Endothelial cell of umbilical vein (primary cell): ENCODE measurements around the gene PRR3. TPM values are rescaled to one million over a fixed set of nuclear protein-coding genes. Genes with fewer than 3 reads are reported as not detected.
"Not testable (repeated sequence)": the region's sequence is repeated elsewhere in the genome, so short reads cannot be mapped to it uniquely, and the experiment has no call there.

Experiments
- BruUV-seq: library from RNA; stranded (reverse); fragments of 400-500 nt; replicated peaks from 2 replicates; lab custom pipeline; 2021; lab: Mats Ljungman, UMichigan
- CTCF ChIA-PET: fragments of 300-600, 350-600 bp; sonication (Branson Sonifier 250); formaldehyde crosslinking; loops from one replicate; lab custom pipeline; 2021; ENCODE audit warnings: antibody characterized with exemption, inconsistent platforms; lab: Charles Lee
- POLR2A ChIA-PET: fragments of 300-600, 350-600 bp; sonication (Branson Sonifier 250); formaldehyde crosslinking; loops from one replicate; lab custom pipeline; 2021; ENCODE audit warnings: antibody characterized with exemption, inconsistent platforms; lab: Charles Lee
- DNase-seq: peaks from one replicate; pipeline ENCODE4 v3.0.0-alpha.2; 2011; ENCODE audit warnings: low read depth, low spot score
- FAIRE-seq: peaks from 2 replicates; lab custom pipeline; 2011; peaks lifted over from hg19 to GRCh38; lab: Jason Lieb, UNC
- H2AFZ ChIP-seq: 2 replicates; pipeline ENCODE4 v1.6.0; 2012; ENCODE audit warnings: low read depth, low read length, control low read depth, inconsistent platforms
- H3K27ac ChIP-seq: 2 replicates; pipeline ENCODE4 v1.5.1; 2011; ENCODE audit warnings: low read depth, mild to moderate bottlenecking, control low read depth, low read length, moderate library complexity; ENCODE audit not compliant: insufficient read depth
- H3K27me3 ChIP-seq, 2 experiments: 2 replicates each; pipeline versions ENCODE4 v1.6.0 to v1.6.1; 2011; ENCODE audit warnings: low read length in 2 of 2, mixed read lengths in 1 of 2; ENCODE audit not compliant: control insufficient read depth in 2 of 2, insufficient read depth in 2 of 2
- H3K36me3 ChIP-seq, 2 experiments: 2 replicates in 1 of 2; 3 replicates in 1 of 2; pipeline ENCODE4 v1.5.1; 2011; ENCODE audit warnings: low read length in 2 of 2, mild to moderate bottlenecking in 1 of 2, moderate library complexity in 1 of 2; ENCODE audit not compliant: control insufficient read depth in 2 of 2, insufficient read depth in 2 of 2; ENCODE audit errors: extremely low read depth in 1 of 2
- H3K4me1 ChIP-seq: 3 replicates; pipeline ENCODE4 v1.5.1; 2011; ENCODE audit warnings: mild to moderate bottlenecking, low read length; ENCODE audit not compliant: control insufficient read depth, insufficient read depth; ENCODE audit errors: extremely low read depth
- H3K4me2 ChIP-seq: 2 replicates; pipeline ENCODE4 v1.6.1; 2011; ENCODE audit warnings: low read length, control low read depth, mixed read lengths; ENCODE audit not compliant: insufficient read depth
- H3K4me3 ChIP-seq, 3 experiments: fragments of 200-600 bp in 1 of 3; sonication (generic), shearing (Covaris generic) in 1 of 3; replicated peaks in 1 of 3; 2 replicates each; pipeline ENCODE4 v1.5.1; 2011 to 2016; ENCODE audit warnings: control low read depth in 3 of 3, low read length in 3 of 3, mild to moderate bottlenecking in 2 of 3, inconsistent platforms in 1 of 3, low read depth in 1 of 3, moderate library complexity in 1 of 3; ENCODE audit not compliant: insufficient read depth in 1 of 3
- H3K79me2 ChIP-seq: 2 replicates; pipeline ENCODE4 v1.6.0; 2012; ENCODE audit warnings: low read length, inconsistent platforms; ENCODE audit not compliant: control insufficient read depth, insufficient read depth
- H3K9ac ChIP-seq: replicated peaks from 2 replicates; pipeline ENCODE3; 2011; ENCODE audit warnings: low read length, control low read depth; ENCODE audit not compliant: insufficient read depth; ENCODE audit errors: extremely low read depth
- H3K9me1 ChIP-seq: replicated peaks from 3 replicates; pipeline ENCODE4 v1.6.0; 2011; ENCODE audit warnings: mild to moderate bottlenecking, low read length; ENCODE audit not compliant: control insufficient read depth, insufficient read depth; ENCODE audit errors: extremely low read depth
- H3K9me3 ChIP-seq: replicated peaks from 2 replicates; pipeline ENCODE4 v1.5.1; 2012; ENCODE audit warnings: low read length, inconsistent platforms; ENCODE audit not compliant: control insufficient read depth, insufficient read depth
- H4K20me1 ChIP-seq: replicated peaks from 2 replicates; pipeline ENCODE3; 2011; ENCODE audit warnings: mild to moderate bottlenecking, low read length; ENCODE audit not compliant: control insufficient read depth, insufficient read depth; ENCODE audit errors: extremely low read depth
- CTCF ChIP-seq, 2 donors: IDR thresholded peaks; 1 replicate in 1 of 2; 2 replicates in 1 of 2; pipeline ENCODE4 v1.5.1; 2011; ENCODE audit warnings: low read length in 2 of 2, mild to moderate bottlenecking in 2 of 2, moderate library complexity in 2 of 2, control low read depth in 1 of 2, inconsistent platforms in 1 of 2, low read depth in 1 of 2; ENCODE audit not compliant: insufficient read depth in 1 of 2; ENCODE audit errors: extremely low read depth in 1 of 2
- dilution Hi-C: fragments of 300-500 bp; cut with MboI; formaldehyde crosslinking; loops from one replicate; pipeline ENCODE4 v1.15.0; 2019; ENCODE audit warnings: low sequenced_read_pairs; ENCODE audit not compliant: extremely low pct_ligation_motif_present
- intact Hi-C: fragments of 100-400 bp; cut with micrococcal nuclease; formaldehyde crosslinking; loops from one replicate; pipeline ENCODE4 v1.10.0; 2022
- polyA plus RNA-seq, 4 experiments: library from polyadenylated mRNA; depleted of rRNA in 3 of 4; stranded (reverse) in 3 of 4; unstranded in 1 of 4; fragments of >200 nt; gene quantifications; 2 replicates each; pipeline versions ENCODE4 v1.2.1 to v1.2.3, GENCODE V29; 2011 to 2012; ENCODE audit warnings: missing spikeins in 1 of 4
- total RNA-seq: library from RNA; stranded (reverse); gene quantifications from 2 replicates; pipeline ENCODE4 v1.2.3, GENCODE V29; 2021

Gene PRR3
- total and polyA plus RNA-seq, 2 donors (not counting 3 experiments of a cell fraction or from before 2014, with no cell fraction given) = 10.6 to 22.3 TPM

- H4K20me1 ChIP-seq, H3K4me2 ChIP-seq, H3K27ac ChIP-seq, H3K9me1 ChIP-seq, H2AFZ ChIP-seq, H3K4me1 ChIP-seq, BruUV-seq, H3K4me3 ChIP-seq, H3K27me3 ChIP-seq, H3K9ac ChIP-seq, dilution Hi-C loops, H3K9me3 ChIP-seq, H3K79me2 ChIP-seq: not testable (repeated sequence)
- peak; percentile 67 to 82 for TF ChIP-seq CTCF (IDR thresholded peaks at IDR 0.05; ENCODE audit: extremely low read depth in 1 of 2, insufficient read depth in 1 of 2, low read depth in 1 of 2, low read length in 2 of 2)
- intact Hi-C loops = loop anchor here (1.0 kb wide), 2 partner anchors 56 to 114 kb away; no protein-coding TSS in a partner anchor
- FAIRE-seq = peak; percentile 92
- H3K36me3 ChIP-seq = peaks cover 13 to 21% of the 10 kb centered on the region in 2 experiments
- ChIA-PET POLR2A (interaction anchor here (0.7 to 6.2 kb wide), 4 partner anchors 11 to 1230 kb away, joined by 3 to 63 read pairs (median 6); no protein-coding TSS in a partner anchor), CTCF (interaction anchor here (0.6 to 8.8 kb wide), 22 partner anchors 10 to 490 kb away, joined by 3 to 149 read pairs (median 7); partner anchors contain the start of gene ABCF1)
- peak; percentile 84 for DNase-seq
Measured at GRCh38 chr6:30597315-30598144, 40.4 kb downstream of the PRR3 start.
